ENCODE measurements around the gene FGFR2.

DNA sequence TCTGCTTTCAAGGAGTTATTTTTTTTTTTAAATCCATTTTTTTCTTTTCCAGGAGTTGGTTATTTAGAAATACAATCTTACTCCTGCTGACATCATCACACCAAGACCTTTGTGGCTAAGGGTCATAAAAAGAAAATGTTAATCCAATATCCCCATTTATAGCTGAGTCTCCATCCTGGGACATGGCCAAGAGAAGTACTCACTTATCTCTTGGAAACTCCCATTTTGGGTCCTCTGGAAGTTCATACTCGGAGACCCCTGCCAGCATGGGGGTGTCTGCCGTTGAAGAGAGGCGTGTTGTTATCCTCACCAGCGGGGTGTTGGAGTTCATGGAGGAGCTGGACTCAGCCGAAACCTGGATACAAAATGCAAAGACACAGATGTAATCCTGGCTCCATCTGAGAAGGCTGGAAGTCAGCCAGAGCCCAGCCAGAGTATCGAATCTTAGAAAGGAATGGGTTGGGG, 94.6 kb downstream of the FGFR2 start:
- TF ChIP-seq TCF12 (IDR thresholded peaks at IDR 0.05; ENCODE audit: low read depth) (no peak), YY1 (IDR thresholded peaks at IDR 0.05; ENCODE audit: low read depth) (no peak), EP300 (IDR thresholded peaks at IDR 0.05; ENCODE audit: borderline replicate concordance) (no peak), CEBPB (IDR thresholded peaks at IDR 0.05) (no peak), RAD21 (IDR thresholded peaks at IDR 0.05; ENCODE audit: low read depth) (no peak), FOXM1 (IDR thresholded peaks at IDR 0.05; ENCODE audit: borderline replicate concordance, low read depth) (no peak), TAF1 (IDR thresholded peaks at IDR 0.05; ENCODE audit: low read depth) (no peak), EGR1 (IDR thresholded peaks at IDR 0.05) (no peak)
- TF ChIP-seq, protein P1, sequence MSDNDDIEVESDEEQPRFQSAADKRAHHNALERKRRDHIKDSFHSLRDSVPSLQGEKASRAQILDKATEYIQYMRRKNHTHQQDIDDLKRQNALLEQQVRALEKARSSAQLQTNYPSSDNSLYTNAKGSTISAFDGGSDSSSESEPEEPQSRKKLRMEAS (IDR thresholded peaks at IDR 0.05): no peak
- TF ChIP-seq, protein P2, sequence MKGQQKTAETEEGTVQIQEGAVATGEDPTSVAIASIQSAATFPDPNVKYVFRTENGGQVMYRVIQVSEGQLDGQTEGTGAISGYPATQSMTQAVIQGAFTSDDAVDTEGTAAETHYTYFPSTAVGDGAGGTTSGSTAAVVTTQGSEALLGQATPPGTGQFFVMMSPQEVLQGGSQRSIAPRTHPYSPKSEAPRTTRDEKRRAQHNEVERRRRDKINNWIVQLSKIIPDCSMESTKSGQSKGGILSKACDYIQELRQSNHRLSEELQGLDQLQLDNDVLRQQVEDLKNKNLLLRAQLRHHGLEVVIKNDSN (IDR thresholded peaks at IDR 0.05): no peak
- TF ChIP-seq, protein P3, sequence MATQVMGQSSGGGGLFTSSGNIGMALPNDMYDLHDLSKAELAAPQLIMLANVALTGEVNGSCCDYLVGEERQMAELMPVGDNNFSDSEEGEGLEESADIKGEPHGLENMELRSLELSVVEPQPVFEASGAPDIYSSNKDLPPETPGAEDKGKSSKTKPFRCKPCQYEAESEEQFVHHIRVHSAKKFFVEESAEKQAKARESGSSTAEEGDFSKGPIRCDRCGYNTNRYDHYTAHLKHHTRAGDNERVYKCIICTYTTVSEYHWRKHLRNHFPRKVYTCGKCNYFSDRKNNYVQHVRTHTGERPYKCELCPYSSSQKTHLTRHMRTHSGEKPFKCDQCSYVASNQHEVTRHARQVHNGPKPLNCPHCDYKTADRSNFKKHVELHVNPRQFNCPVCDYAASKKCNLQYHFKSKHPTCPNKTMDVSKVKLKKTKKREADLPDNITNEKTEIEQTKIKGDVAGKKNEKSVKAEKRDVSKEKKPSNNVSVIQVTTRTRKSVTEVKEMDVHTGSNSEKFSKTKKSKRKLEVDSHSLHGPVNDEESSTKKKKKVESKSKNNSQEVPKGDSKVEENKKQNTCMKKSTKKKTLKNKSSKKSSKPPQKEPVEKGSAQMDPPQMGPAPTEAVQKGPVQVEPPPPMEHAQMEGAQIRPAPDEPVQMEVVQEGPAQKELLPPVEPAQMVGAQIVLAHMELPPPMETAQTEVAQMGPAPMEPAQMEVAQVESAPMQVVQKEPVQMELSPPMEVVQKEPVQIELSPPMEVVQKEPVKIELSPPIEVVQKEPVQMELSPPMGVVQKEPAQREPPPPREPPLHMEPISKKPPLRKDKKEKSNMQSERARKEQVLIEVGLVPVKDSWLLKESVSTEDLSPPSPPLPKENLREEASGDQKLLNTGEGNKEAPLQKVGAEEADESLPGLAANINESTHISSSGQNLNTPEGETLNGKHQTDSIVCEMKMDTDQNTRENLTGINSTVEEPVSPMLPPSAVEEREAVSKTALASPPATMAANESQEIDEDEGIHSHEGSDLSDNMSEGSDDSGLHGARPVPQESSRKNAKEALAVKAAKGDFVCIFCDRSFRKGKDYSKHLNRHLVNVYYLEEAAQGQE (IDR thresholded peaks at IDR 0.05; ENCODE audit: low read depth): no peak

Data from Ishikawa (cell line).